ENCODE data around the gene ZNF106.

ZNF106 gene

DNA sequence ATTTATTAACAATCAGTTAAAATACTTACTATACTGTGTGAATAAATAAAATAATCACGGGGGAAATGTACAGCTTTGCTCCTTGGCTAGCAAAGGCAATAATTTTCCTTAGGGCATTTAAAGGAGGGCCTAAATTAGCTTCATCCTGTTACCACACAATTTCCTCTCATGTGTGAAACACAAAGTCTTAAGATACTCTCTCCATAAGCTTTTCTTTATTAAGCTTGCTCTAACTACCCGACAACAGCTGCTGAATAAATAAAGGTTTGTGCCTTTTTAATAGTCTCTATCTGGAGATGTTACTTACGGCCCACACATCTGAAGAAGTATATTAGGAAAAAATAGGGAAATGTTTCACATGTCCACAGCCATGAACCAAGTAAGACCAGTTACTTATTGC, 29.7 kb downstream of the ZNF106 start:
- Histone ChIP-seq H3K9me3 (ENCODE audit: low read depth, low read length) (no peaks in the 10 kb centered on the region), H3K27ac (peak overlapping the region; percentile 87), H3K9ac (ENCODE audit: insufficient read length) (peak overlapping the region; percentile 37), H3K4me3 (peak overlapping the region; percentile 55), H3K36me3 (ENCODE audit: insufficient read depth, low read length) (peaks cover 12% of the 10 kb centered on the region)
- TF ChIP-seq EZH2 (IDR thresholded peaks at IDR 0.05) = no peak
- no peak for TF ChIP-seq POLR2AphosphoS5 (IDR thresholded peaks at IDR 0.05; ENCODE audit: borderline replicate concordance, low read depth, low read length)
- TF ChIP-seq FOXP2 (optimal IDR thresholded peaks at IDR 0.05; ENCODE audit: control extremely low read depth, extremely low read length, insufficient read depth) = no peak
- no peak for DNase-seq (ENCODE audit: low read depth, low spot score)

DNA sequence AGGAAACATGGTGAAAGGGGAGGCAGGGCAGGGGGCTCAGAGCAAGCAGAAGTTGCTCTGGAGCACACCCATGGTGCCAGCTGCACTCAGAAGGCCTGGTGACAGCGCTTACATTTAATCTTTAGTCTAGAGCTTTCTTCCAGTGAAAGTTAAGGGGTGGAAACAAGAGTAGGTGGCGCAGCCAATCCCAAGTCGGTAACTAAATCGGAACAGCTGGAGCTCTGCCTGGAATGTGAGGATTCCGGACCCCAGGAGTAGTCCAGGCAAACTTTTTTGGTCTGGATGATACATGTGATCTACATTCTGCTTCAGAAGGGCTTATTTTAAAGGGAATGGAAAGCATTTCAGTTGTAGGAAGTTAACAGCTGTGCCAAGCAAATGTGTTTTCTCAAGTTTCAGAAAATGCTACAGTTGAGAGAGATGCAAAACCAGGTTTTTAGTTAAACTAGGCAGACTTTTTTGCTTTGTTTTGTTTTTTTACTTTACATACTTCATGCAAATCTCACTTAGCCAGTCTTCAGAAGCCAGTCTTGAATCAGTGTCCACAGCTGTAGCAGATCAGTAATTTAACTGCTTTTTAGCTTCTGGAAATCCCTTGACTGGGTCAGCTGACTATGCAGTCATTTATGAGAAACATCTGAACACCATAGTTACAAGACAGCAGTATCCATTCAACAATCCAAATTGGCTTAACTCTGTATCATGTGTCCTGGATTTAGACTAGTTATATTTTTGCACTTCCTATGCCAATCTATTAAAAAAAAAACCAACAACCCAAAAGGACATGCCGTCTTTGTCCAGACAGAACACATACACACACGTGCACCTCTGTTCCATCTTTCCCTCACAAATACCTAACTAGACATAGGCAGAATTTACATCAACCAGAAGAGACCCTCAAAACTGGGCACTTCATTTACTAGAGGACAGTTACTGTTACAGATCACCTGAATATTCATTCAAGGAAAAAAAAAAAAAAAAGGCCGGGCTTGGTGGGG, 33.2 kb downstream of the ZNF106 start:
- peak overlapping the region; percentile 34 for H3K9ac ChIP-seq (ENCODE audit: insufficient read length)
- H3K36me3 ChIP-seq (ENCODE audit: insufficient read depth, low read length) = peaks cover 2% of the 10 kb centered on the region; the same call in 1 of the 2 replicates
- no peak for DNase-seq (ENCODE audit: low read depth, low spot score)
- TF ChIP-seq EZH2 (IDR thresholded peaks at IDR 0.05) (no peak), POLR2AphosphoS5 (IDR thresholded peaks at IDR 0.05; ENCODE audit: borderline replicate concordance, low read depth, low read length) (no peak)
- H3K4me3 ChIP-seq = peak overlapping the region; percentile 73
- no peaks in the 10 kb centered on the region for H3K9me3 ChIP-seq (ENCODE audit: low read depth, low read length)
- H3K27ac ChIP-seq = peak overlapping the region; percentile 97

DNA sequence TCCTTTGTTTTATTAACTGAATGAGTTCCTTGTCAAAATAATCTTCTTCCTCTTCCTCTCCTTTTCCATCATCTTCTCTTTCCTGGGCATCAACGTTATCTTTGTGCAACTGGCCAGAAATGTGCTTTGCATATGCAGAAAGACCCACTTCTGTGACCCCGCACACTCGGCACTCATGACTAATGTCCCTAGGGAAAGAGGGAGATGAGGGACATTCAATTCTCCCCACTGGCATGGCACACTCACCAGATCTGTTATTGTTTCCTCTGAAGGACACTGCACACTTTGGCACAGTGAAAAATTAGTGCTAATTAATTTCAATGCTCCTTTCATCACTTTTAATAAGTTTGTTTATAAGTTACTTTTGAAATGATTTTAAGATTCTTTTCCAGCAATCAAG, 34.0 kb downstream of the ZNF106 start:
- H3K4me3 ChIP-seq = peak overlapping the region; percentile 73
- H3K9me3 ChIP-seq (ENCODE audit: low read depth, low read length) = no peaks in the 10 kb centered on the region
- TF ChIP-seq FOXP2 (optimal IDR thresholded peaks at IDR 0.05; ENCODE audit: control extremely low read depth, extremely low read length, insufficient read depth) (no peak), EZH2 (IDR thresholded peaks at IDR 0.05) (no peak), POLR2AphosphoS5 (IDR thresholded peaks at IDR 0.05; ENCODE audit: borderline replicate concordance, low read depth, low read length) (no peak)
- H3K36me3 ChIP-seq (ENCODE audit: insufficient read depth, low read length) = no peaks in the 10 kb centered on the region; the same call in 1 of the 2 replicates
- no peak for DNase-seq (ENCODE audit: low read depth, low spot score)
- peak overlapping the region; percentile 97 for H3K27ac ChIP-seq
- H3K9ac ChIP-seq (ENCODE audit: insufficient read length) = no peak overlapping the region

DNA sequence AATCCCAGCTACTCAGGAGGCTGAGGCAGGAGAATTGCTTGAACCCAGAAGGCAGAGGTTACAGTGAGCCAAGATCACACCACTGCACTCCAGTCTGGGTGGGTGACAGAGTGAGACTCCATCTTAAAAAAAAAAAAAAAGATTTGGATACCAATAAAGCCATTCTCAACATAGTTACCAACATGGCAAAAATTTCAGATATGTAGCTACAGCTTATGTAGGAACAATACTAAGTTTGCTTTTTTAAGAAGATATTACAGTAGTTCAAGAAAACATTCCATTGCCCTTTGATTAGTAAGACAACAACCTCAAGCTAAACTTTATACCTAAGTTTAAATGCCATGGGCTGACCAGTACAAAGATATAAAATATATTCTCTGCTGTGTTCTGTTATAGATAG, 34.4 kb downstream of the ZNF106 start:
- no peaks in the 10 kb centered on the region for H3K9me3 ChIP-seq (ENCODE audit: low read depth, low read length)
- H3K27ac ChIP-seq = 0 out of 2 replicates have a peak overlapping the region, but pooled peaks have one; percentile 97
- no peak overlapping the region for H3K9ac ChIP-seq (ENCODE audit: insufficient read length)

DNA sequence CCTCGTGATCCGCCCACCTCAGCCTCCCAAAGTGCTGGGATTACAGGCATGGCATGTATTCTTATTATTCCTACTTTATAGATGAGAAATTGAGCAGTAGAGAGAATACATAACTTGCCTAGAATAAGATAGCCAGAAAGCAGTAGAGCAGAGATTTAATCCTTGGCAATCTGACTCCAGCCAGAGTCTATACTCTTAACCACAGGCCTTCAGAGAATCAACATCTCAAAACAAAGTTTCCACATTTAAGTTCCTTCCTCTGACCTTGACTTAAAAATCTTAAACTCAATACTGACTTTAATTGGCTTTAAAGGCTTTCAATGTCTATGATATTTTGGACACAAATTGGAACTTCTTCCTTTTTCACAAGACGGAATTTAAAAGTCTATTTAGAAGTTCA, 37.1 kb downstream of the ZNF106 start:
- Histone ChIP-seq H3K9me3 (ENCODE audit: low read depth, low read length) (no peaks in the 10 kb centered on the region), H3K9ac (ENCODE audit: insufficient read length) (no peak overlapping the region), H3K4me3 (no peak overlapping the region), H3K36me3 (ENCODE audit: insufficient read depth, low read length) (peaks cover 25% of the 10 kb centered on the region), H3K27ac (no peak overlapping the region)
- TF ChIP-seq EZH2 (IDR thresholded peaks at IDR 0.05) (no peak), POLR2AphosphoS5 (IDR thresholded peaks at IDR 0.05; ENCODE audit: borderline replicate concordance, low read depth, low read length) (no peak), FOXP2 (optimal IDR thresholded peaks at IDR 0.05; ENCODE audit: control extremely low read depth, extremely low read length, insufficient read depth) (no peak)
- no peak for DNase-seq (ENCODE audit: low read depth, low spot score)

More for the DNA sequence above, 34.4 kb downstream of the ZNF106 start:
- TF ChIP-seq EZH2 (IDR thresholded peaks at IDR 0.05) = no peak
- no peak for TF ChIP-seq POLR2AphosphoS5 (IDR thresholded peaks at IDR 0.05; ENCODE audit: borderline replicate concordance, low read depth, low read length)
- TF ChIP-seq FOXP2 (optimal IDR thresholded peaks at IDR 0.05; ENCODE audit: control extremely low read depth, extremely low read length, insufficient read depth) = no peak
- H3K4me3 ChIP-seq = peak overlapping the region; percentile 73
- DNase-seq (ENCODE audit: low read depth, low spot score) = no peak
- H3K36me3 ChIP-seq (ENCODE audit: insufficient read depth, low read length) = peaks cover 3% of the 10 kb centered on the region; the same call in 1 of the 2 replicates

DNA sequence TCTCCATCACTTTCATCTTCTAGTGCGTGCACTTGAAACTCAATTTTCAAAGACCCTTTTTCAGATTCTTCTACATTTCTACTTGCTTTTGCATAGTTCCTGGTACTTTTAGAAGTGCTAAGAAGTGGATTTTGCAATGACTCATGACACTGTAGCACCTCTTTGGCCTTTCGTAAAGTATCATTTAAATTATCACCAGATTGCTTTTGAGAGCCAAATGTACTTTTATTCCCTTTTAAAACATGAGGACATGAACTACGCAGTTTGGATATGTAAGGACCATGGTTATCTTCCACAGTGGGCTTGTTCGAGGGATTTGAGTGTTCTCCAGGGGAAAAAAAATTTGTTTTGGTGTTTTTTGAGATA, 40.5 kb downstream of the ZNF106 start:
- Histone ChIP-seq H3K27ac (no peak overlapping the region), H3K9ac (ENCODE audit: insufficient read length) (no peak overlapping the region), H3K4me3 (no peak overlapping the region), H3K9me3 (ENCODE audit: low read depth, low read length) (no peaks in the 10 kb centered on the region), H3K36me3 (ENCODE audit: insufficient read depth, low read length) (peaks cover 48% of the 10 kb centered on the region)
- TF ChIP-seq POLR2AphosphoS5 (IDR thresholded peaks at IDR 0.05; ENCODE audit: borderline replicate concordance, low read depth, low read length) = no peak
- no peak for TF ChIP-seq FOXP2 (optimal IDR thresholded peaks at IDR 0.05; ENCODE audit: control extremely low read depth, extremely low read length, insufficient read depth)
- TF ChIP-seq EZH2 (IDR thresholded peaks at IDR 0.05) = no peak
- no peak for DNase-seq (ENCODE audit: low read depth, low spot score)

DNA sequence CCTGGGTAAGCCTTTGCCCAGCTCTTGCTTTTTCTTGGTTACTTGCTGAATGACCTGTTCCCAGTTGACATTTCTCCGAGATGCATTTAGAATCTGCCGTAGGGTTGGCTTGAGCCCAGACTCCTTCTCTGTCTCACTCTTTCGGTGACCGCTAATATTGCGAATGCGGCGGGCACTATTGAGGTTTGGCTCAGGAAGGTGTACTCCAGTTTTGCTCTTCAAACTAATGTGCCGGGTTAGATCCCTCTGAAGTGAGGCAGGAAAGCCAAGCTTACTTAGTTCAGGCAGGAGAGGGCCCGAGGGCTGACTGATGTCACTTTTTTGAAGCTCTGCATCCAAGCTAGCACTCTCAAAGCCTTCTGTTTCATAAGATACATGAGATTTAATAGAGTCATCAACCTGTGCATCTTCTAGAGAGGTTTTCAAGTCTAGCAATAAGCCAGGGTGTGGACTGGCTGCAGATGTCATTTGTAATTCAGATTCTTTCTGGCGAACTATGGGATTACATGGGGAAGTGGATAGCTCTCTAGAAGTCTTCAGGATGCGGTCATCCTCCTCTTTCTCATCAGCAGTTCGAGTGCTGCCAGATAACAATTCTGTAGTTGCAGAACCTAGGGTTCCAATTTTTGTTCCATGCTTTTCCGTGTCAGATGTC, 41.0 kb downstream of the ZNF106 start:
- no peak overlapping the region for H3K4me3 ChIP-seq
- no peak for DNase-seq (ENCODE audit: low read depth, low spot score)
- H3K9ac ChIP-seq (ENCODE audit: insufficient read length) = no peak overlapping the region
- no peak for TF ChIP-seq EZH2 (IDR thresholded peaks at IDR 0.05)
- TF ChIP-seq POLR2AphosphoS5 (IDR thresholded peaks at IDR 0.05; ENCODE audit: borderline replicate concordance, low read depth, low read length) = no peak
- no peak for TF ChIP-seq FOXP2 (optimal IDR thresholded peaks at IDR 0.05; ENCODE audit: control extremely low read depth, extremely low read length, insufficient read depth)
- no peak overlapping the region for H3K27ac ChIP-seq
- peaks cover 49% of the 10 kb centered on the region for H3K36me3 ChIP-seq (ENCODE audit: insufficient read depth, low read length)
- no peaks in the 10 kb centered on the region for H3K9me3 ChIP-seq (ENCODE audit: low read depth, low read length)

DNA sequence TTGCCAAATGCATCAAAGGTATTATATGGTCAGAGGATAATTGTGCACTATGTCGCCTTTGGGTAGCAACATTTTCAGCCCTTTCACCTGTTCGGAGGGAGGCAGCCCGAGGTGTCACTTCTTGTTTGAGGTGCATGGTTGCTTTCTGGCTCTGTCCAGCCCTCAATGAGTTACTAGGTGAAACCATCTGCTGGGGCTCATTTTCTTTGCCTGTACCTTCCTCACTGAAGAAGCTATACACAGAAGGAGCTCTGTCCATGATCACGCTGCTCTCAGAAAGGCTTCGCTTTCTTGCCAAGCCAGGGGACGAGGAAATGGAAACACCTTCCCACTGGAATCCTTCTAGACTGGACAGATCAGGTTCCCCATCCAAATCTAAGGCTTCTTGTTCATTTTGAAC, 42.7 kb downstream of the ZNF106 start:
- H3K36me3 ChIP-seq (ENCODE audit: insufficient read depth, low read length) = peaks cover 59% of the 10 kb centered on the region

More for the DNA sequence above, 42.7 kb downstream of the ZNF106 start:
- Histone ChIP-seq H3K27ac (no peak overlapping the region), H3K9me3 (ENCODE audit: low read depth, low read length) (no peaks in the 10 kb centered on the region), H3K4me3 (no peak overlapping the region), H3K9ac (ENCODE audit: insufficient read length) (no peak overlapping the region)
- no peak for DNase-seq (ENCODE audit: low read depth, low spot score)
- TF ChIP-seq FOXP2 (optimal IDR thresholded peaks at IDR 0.05; ENCODE audit: control extremely low read depth, extremely low read length, insufficient read depth) = no peak
- no peak for TF ChIP-seq EZH2 (IDR thresholded peaks at IDR 0.05)
- no peak for TF ChIP-seq POLR2AphosphoS5 (IDR thresholded peaks at IDR 0.05; ENCODE audit: borderline replicate concordance, low read depth, low read length)
